Measurements from ENCODE around the gene KLF13. TPM values are rescaled to one million over a fixed set of nuclear protein-coding genes. Genes with fewer than 3 reads are reported as not detected.

The KLF13 gene
- total RNA-seq, 2 experiments from 2014 or later: 163 to 175 TPM

DNA sequence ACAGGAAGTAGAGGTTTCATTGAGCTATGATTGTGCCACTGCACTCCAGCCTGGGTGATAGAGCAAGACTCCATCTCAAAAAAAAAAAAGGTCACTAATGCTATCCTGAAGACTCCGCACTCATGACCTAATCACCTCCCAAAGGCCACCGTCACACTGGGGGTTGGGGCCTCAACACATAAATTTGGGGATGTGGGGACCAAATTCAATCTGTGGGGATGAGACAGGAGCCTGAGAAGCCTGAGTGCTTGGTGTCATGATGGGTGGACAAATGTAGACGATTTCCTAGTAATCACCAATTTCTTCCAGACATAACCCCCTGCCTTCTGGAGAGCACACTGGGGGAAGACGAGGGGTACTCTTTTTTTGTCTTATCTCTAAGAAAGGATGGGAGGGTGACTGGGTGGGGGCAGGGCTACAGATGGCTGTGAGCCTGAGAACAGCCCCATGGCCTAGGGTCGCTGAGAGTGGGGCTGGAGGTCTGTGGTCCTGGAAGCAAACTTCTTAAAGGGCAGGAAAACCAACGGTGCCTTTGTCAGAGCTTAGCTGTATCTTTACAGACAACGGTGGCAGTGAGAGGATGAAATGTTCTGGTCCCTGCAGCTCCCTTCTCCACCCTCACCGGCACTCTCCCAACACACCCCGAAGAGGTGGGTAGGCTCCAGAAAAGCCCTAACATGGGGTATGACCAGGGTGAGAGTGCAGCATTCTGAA lies 16.6 kb upstream of the KLF13 start:
- intact Hi-C loops (cut with micrococcal nuclease): no loop called here
- DNase-seq (no peak), ATAC-seq (no peak)
- Mint-ChIP-seq H3K27ac (no peak overlapping the region), H3K9me3 (peaks cover 5% of the 10 kb centered on the region), H3K4me3 (no peak overlapping the region), H3K36me3 (ENCODE audit: low read depth) (no peaks in the 10 kb centered on the region), H3K4me1 (ENCODE audit: low read depth) (peaks cover 26% of the 10 kb centered on the region), H3K27me3 (no peaks in the 10 kb centered on the region)
- TF ChIP-seq, protein P1, sequence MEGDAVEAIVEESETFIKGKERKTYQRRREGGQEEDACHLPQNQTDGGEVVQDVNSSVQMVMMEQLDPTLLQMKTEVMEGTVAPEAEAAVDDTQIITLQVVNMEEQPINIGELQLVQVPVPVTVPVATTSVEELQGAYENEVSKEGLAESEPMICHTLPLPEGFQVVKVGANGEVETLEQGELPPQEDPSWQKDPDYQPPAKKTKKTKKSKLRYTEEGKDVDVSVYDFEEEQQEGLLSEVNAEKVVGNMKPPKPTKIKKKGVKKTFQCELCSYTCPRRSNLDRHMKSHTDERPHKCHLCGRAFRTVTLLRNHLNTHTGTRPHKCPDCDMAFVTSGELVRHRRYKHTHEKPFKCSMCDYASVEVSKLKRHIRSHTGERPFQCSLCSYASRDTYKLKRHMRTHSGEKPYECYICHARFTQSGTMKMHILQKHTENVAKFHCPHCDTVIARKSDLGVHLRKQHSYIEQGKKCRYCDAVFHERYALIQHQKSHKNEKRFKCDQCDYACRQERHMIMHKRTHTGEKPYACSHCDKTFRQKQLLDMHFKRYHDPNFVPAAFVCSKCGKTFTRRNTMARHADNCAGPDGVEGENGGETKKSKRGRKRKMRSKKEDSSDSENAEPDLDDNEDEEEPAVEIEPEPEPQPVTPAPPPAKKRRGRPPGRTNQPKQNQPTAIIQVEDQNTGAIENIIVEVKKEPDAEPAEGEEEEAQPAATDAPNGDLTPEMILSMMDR (IDR thresholded peaks at IDR 0.05): no peak
- ChIA-PET POLR2A (interaction anchor here (0.7 kb wide), 1 partner anchor 47 kb away, joined by 4 read pairs; no protein-coding TSS in a partner anchor), CTCF (interaction anchor here (0.9 kb wide), 2 partner anchors 13 to 23 kb away, joined by 3 read pairs; no protein-coding TSS in a partner anchor)

DNA sequence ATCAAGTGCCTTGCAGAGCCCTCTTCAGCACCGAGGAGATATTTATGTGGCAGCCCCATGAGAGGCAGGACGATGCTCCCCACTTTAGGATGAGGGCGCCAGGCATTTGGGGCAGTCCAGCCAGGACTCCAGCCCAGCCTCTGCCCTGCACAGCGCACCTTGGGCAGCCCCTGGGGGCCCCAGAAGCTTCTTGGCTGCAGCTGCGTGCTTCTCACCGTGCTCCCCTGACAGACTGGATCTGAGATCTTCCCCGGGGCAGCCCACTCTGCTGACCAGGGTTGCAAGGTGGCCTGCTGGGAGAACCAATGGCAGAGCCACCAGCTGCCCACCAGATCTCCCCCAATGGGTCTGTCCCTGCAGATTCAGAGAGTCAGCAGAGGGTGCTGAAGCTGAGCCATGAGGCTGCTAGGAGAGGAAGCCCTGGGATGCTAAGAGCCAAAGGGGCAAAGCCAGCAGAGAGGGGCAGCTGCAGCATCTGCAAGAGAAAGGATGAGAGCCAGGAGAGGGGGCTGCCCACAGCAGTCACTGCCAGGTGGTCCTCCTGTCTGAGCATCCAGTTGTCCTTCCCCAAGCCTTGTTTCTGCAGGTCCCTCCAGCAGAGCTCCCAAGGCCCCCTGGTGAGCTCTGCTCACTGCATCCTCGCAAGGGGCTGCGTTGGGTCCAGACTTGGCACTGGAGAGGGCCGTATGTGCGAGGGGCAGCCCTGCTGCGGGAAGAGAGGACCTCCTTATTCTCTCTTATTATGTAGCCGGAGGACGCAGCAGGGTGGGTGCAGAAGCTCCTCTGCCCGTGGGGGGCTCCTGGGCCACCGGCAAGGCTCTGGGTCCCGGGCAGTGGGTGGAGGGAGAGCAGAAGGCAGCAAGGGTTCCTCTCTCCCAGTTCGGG lies 14.7 kb upstream of the KLF13 start:
- no peak for ATAC-seq
- ChIA-PET POLR2A (no interaction called here), CTCF (interaction anchor here (1.4 to 2.3 kb wide), 2 partner anchors 74 to 176 kb away, joined by 3 to 7 read pairs; no protein-coding TSS in a partner anchor)
- no peak overlapping the region for H3K27ac Mint-ChIP-seq
- peaks cover 5% of the 10 kb centered on the region for H3K9me3 Mint-ChIP-seq
- H3K4me1 Mint-ChIP-seq (ENCODE audit: low read depth): peaks cover 36% of the 10 kb centered on the region
- no peak for DNase-seq
- intact Hi-C loops (cut with micrococcal nuclease): no loop called here
- H3K27me3 Mint-ChIP-seq: no peaks in the 10 kb centered on the region
- no peak overlapping the region for H3K4me3 Mint-ChIP-seq
- H3K36me3 Mint-ChIP-seq (ENCODE audit: low read depth): no peaks in the 10 kb centered on the region
- TF ChIP-seq, protein P1 (IDR thresholded peaks at IDR 0.05): no peak

DNA sequence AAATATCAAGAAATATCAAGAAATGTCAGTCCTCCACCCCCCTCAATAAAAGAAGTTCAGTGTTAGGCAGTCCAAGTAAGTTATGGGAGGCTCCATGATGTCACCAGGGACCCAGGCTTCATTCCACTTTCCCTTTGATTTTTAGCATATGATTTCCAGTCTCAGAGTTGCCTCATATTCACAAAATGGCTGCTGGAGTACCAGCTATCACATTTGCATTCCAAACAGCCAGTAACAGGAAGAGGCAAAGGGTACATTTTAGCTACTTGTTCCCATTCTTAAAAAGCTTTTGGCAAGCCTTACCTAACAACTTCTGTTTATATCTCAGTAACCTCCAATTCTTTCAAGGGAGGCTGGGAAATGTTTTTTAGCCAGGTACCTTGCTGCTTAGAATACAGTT lies 13.4 kb upstream of the KLF13 start:
- no peak for ATAC-seq
- POLR2A ChIA-PET: no interaction called here
- H3K27ac Mint-ChIP-seq: no peak overlapping the region

DNA sequence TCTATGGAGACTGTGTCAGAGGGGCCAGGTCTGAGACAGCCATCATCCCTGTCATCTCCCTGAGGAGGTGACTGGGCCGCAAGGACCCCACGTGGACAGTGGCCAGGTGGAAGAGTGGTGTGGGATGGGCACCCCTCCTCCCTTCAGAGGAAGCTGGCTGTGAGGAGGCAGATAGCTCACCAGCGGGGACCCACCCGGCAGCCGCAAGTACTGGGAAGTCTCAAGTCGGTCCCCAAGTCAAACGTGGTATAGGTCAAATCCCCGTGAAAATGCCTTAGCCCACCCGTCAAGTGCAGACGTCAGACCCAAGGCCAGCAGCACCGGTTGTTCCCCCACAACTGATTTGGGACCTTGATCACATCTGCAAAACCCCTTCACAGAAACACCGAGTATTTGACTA lies 12.3 kb upstream of the KLF13 start:
- TF ChIP-seq, protein P1 (IDR thresholded peaks at IDR 0.05): no peak
- ATAC-seq (no peak), DNase-seq (no peak)
- Mint-ChIP-seq H3K9me3 (peaks cover 5% of the 10 kb centered on the region), H3K36me3 (ENCODE audit: low read depth) (no peaks in the 10 kb centered on the region), H3K27ac (no peak overlapping the region), H3K4me1 (ENCODE audit: low read depth) (peaks cover 28% of the 10 kb centered on the region), H3K27me3 (no peaks in the 10 kb centered on the region), H3K4me3 (no peak overlapping the region)
- POLR2A ChIA-PET: no interaction called here
- intact Hi-C loops (cut with micrococcal nuclease): no loop called here
- CTCF ChIA-PET: interaction anchor here (2.3 kb wide), 1 partner anchor 173 kb away, joined by 7 read pairs; no protein-coding TSS in a partner anchor

More for the DNA sequence above, 13.4 kb upstream of the KLF13 start:
- DNase-seq: no peak
- H3K36me3 Mint-ChIP-seq (ENCODE audit: low read depth): no peaks in the 10 kb centered on the region
- TF ChIP-seq, protein P1 (IDR thresholded peaks at IDR 0.05): no peak
- no peaks in the 10 kb centered on the region for H3K27me3 Mint-ChIP-seq
- H3K4me3 Mint-ChIP-seq: no peak overlapping the region
- CTCF ChIA-PET: interaction anchor here (1.4 to 2.3 kb wide), 2 partner anchors 73 to 175 kb away, joined by 3 to 7 read pairs; no protein-coding TSS in a partner anchor
- peaks cover 35% of the 10 kb centered on the region for H3K4me1 Mint-ChIP-seq (ENCODE audit: low read depth)
- intact Hi-C loops (cut with micrococcal nuclease): no loop called here
- peaks cover 5% of the 10 kb centered on the region for H3K9me3 Mint-ChIP-seq
